ENCODE data around the gene CCDC40. TPM values are rescaled to one million over a fixed set of nuclear protein-coding genes. Genes with fewer than 3 reads are reported as not detected.

The CCDC40 gene
- total RNA-seq, 1 experiment from 2014 or later: 16.3 TPM

GRCh38 chr17:79992649-79993389 is 43.6 kb upstream of the CCDC40 start:
- Mint-ChIP-seq H3K9me3 (no peaks in the 10 kb centered on the region), H3K4me3 (peak overlapping the region; percentile 62), H3K4me1 (peaks cover 64% of the 10 kb centered on the region), H3K36me3 (no peaks in the 10 kb centered on the region), H3K27me3 (ENCODE audit: low read depth) (no peaks in the 10 kb centered on the region), H3K27ac (peak overlapping the region; percentile 62)
- no peak for ATAC-seq
- TF ChIP-seq, protein P1, sequence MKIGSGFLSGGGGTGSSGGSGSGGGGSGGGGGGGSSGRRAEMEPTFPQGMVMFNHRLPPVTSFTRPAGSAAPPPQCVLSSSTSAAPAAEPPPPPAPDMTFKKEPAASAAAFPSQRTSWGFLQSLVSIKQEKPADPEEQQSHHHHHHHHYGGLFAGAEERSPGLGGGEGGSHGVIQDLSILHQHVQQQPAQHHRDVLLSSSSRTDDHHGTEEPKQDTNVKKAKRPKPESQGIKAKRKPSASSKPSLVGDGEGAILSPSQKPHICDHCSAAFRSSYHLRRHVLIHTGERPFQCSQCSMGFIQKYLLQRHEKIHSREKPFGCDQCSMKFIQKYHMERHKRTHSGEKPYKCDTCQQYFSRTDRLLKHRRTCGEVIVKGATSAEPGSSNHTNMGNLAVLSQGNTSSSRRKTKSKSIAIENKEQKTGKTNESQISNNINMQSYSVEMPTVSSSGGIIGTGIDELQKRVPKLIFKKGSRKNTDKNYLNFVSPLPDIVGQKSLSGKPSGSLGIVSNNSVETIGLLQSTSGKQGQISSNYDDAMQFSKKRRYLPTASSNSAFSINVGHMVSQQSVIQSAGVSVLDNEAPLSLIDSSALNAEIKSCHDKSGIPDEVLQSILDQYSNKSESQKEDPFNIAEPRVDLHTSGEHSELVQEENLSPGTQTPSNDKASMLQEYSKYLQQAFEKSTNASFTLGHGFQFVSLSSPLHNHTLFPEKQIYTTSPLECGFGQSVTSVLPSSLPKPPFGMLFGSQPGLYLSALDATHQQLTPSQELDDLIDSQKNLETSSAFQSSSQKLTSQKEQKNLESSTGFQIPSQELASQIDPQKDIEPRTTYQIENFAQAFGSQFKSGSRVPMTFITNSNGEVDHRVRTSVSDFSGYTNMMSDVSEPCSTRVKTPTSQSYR (CRISPR knock-in tag; IDR thresholded peaks at IDR 0.05): 0 out of 2 replicates have a peak, but pooled peaks have one; percentile 15
- no peak for TF ChIP-seq USF2 (CRISPR knock-in tag; IDR thresholded peaks at IDR 0.05)
- no peak for TF ChIP-seq CBFB (CRISPR knock-in tag; IDR thresholded peaks at IDR 0.05; ENCODE audit: low read depth)
- TF ChIP-seq ZNF396 (CRISPR knock-in tag; IDR thresholded peaks at IDR 0.05; ENCODE audit: borderline replicate concordance): no peak
- POLR2A ChIA-PET: interaction anchor here (0.7 to 1.7 kb wide), 11 partner anchors 15 to 203 kb away, joined by 3 to 9 read pairs (median 4); partner anchors contain the start of genes CBX4 and CBX8
- CTCF ChIA-PET: interaction anchor here (0.8 to 5.3 kb wide), 17 partner anchors 10 to 251 kb away, joined by 3 to 42 read pairs (median 6); no protein-coding TSS in a partner anchor
- DNase-seq (ENCODE audit: low spot score): no peak

GRCh38 chr17:79993390-79994227 is 42.8 kb upstream of the CCDC40 start:
- ChIA-PET CTCF (interaction anchor here (0.6 to 5.3 kb wide), 21 partner anchors 10 to 252 kb away, joined by 3 to 42 read pairs (median 5); partner anchors contain the start of gene GAA), POLR2A (interaction anchor here (0.6 to 1.7 kb wide), 14 partner anchors 9 to 252 kb away, joined by 3 to 10 read pairs (median 4); partner anchors contain the start of genes CBX4 and CBX8)
- H3K4me3 Mint-ChIP-seq: no peak overlapping the region
- H3K27me3 Mint-ChIP-seq (ENCODE audit: low read depth): no peaks in the 10 kb centered on the region
- peak; percentile 68 for DNase-seq (ENCODE audit: low spot score)
- peak; percentile 17 for ATAC-seq
- H3K9me3 Mint-ChIP-seq: no peaks in the 10 kb centered on the region
- 0 out of 2 replicates have a peak, but pooled peaks cover 1% of the 10 kb centered on the region for H3K36me3 Mint-ChIP-seq
- H3K4me1 Mint-ChIP-seq: peaks cover 56% of the 10 kb centered on the region
- peak overlapping the region; percentile 72 for H3K27ac Mint-ChIP-seq
- TF ChIP-seq IRF2 (CRISPR knock-in tag; IDR thresholded peaks at IDR 0.05; ENCODE audit: borderline replicate concordance, low read depth) (no peak), GABPB1 (CRISPR knock-in tag; IDR thresholded peaks at IDR 0.05) (peak; percentile 100), CTCF (IDR thresholded peaks at IDR 0.05) (no peak), TP53 (CRISPR knock-in tag; IDR thresholded peaks at IDR 0.05) (no peak), MAX (CRISPR knock-in tag; IDR thresholded peaks at IDR 0.05) (peak; percentile 93), EMX1 (CRISPR knock-in tag; IDR thresholded peaks at IDR 0.05) (no peak), RELA (CRISPR knock-in tag; IDR thresholded peaks at IDR 0.05; ENCODE audit: borderline replicate concordance) (no peak), E2F4 (CRISPR knock-in tag; IDR thresholded peaks at IDR 0.05; ENCODE audit: borderline replicate concordance, low read depth) (no peak), ATF2 (CRISPR knock-in tag; IDR thresholded peaks at IDR 0.05; ENCODE audit: borderline replicate concordance, low read depth) (no peak)
- TF ChIP-seq, protein P2, sequence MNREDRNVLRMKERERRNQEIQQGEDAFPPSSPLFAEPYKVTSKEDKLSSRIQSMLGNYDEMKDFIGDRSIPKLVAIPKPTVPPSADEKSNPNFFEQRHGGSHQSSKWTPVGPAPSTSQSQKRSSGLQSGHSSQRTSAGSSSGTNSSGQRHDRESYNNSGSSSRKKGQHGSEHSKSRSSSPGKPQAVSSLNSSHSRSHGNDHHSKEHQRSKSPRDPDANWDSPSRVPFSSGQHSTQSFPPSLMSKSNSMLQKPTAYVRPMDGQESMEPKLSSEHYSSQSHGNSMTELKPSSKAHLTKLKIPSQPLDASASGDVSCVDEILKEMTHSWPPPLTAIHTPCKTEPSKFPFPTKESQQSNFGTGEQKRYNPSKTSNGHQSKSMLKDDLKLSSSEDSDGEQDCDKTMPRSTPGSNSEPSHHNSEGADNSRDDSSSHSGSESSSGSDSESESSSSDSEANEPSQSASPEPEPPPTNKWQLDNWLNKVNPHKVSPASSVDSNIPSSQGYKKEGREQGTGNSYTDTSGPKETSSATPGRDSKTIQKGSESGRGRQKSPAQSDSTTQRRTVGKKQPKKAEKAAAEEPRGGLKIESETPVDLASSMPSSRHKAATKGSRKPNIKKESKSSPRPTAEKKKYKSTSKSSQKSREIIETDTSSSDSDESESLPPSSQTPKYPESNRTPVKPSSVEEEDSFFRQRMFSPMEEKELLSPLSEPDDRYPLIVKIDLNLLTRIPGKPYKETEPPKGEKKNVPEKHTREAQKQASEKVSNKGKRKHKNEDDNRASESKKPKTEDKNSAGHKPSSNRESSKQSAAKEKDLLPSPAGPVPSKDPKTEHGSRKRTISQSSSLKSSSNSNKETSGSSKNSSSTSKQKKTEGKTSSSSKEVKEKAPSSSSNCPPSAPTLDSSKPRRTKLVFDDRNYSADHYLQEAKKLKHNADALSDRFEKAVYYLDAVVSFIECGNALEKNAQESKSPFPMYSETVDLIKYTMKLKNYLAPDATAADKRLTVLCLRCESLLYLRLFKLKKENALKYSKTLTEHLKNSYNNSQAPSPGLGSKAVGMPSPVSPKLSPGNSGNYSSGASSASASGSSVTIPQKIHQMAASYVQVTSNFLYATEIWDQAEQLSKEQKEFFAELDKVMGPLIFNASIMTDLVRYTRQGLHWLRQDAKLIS (CRISPR knock-in tag; IDR thresholded peaks at IDR 0.05; ENCODE audit: borderline replicate concordance): no peak
- TF ChIP-seq, protein P3, sequence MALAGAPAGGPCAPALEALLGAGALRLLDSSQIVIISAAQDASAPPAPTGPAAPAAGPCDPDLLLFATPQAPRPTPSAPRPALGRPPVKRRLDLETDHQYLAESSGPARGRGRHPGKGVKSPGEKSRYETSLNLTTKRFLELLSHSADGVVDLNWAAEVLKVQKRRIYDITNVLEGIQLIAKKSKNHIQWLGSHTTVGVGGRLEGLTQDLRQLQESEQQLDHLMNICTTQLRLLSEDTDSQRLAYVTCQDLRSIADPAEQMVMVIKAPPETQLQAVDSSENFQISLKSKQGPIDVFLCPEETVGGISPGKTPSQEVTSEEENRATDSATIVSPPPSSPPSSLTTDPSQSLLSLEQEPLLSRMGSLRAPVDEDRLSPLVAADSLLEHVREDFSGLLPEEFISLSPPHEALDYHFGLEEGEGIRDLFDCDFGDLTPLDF (CRISPR knock-in tag; IDR thresholded peaks at IDR 0.05): no peak

All from WTC11 (cell line).